GM12878 (cell line): ENCODE data around the gene ENTREP1. TPM values are rescaled to one million over a fixed set of nuclear protein-coding genes. Genes with fewer than 3 reads are reported as not detected.
"Not testable (repeated sequence)": the region's sequence is repeated elsewhere in the genome, so short reads cannot be mapped to it uniquely, and the experiment has no call there.

Experiments
- ATAC-seq: fragments of 200-7000 bp; cut with Tn5 transposase; 3 replicates; pipeline ENCODE4 v1.9.1; 2020; ENCODE audit warnings: mild to moderate bottlenecking, moderate library complexity
- BruUV-seq: library from RNA; stranded (reverse); fragments of 400-500 nt; replicated peaks from 2 replicates; lab custom pipeline; 2021; lab: Mats Ljungman, UMichigan
- CTCF ChIA-PET: fragments of 300-600 bp; sonication (Branson Sonifier 250); formaldehyde crosslinking; extraction: SDS; loops from one replicate; lab custom pipeline; 2021; ENCODE audit warnings: inconsistent platforms; lab: Yijun Ruan, JAX
- POLR2A ChIA-PET: fragments of 350-600 bp; formaldehyde crosslinking; extraction: SDS; loops from one replicate; lab custom pipeline; 2021; ENCODE audit warnings: inconsistent platforms; lab: Charles Lee
- RAD21 ChIA-PET: fragments of 300-600 bp; sonication (Branson Sonifier 250); formaldehyde crosslinking; loops from one replicate; lab custom pipeline; 2023; ENCODE audit warnings: antibody characterized with exemption; ENCODE audit not compliant: unreplicated experiment; lab: Charles Lee
- SMC1A ChIA-PET: fragments of 300-600 bp; sonication (Branson Sonifier 250); formaldehyde crosslinking; loops from one replicate; lab custom pipeline; 2023; ENCODE audit not compliant: unreplicated experiment, uncharacterized antibody; lab: Charles Lee
- DNase-seq: peaks from one replicate; pipeline ENCODE4 v3.0.0-alpha.2; 2011; ENCODE audit warnings: low read depth, low spot score
- FAIRE-seq: peaks from 3 replicates; lab custom pipeline; 2011; peaks lifted over from hg19 to GRCh38; lab: Jason Lieb, UNC
- H2AFZ ChIP-seq: 2 replicates; pipeline ENCODE4 v1.6.0; 2011; ENCODE audit warnings: low read depth, low read length, control low read depth; ENCODE audit not compliant: control insufficient read depth
- H3K27ac ChIP-seq: 2 replicates; pipeline ENCODE4 v1.5.1; 2011; ENCODE audit warnings: control low read depth; ENCODE audit not compliant: control insufficient read depth, insufficient read depth
- H3K27me3 ChIP-seq, 2 experiments: replicated peaks in 1 of 2; 2 replicates each; pipeline versions ENCODE4 v1.6.0 to v1.6.1; 2011; ENCODE audit warnings: low read length in 1 of 2; ENCODE audit not compliant: control insufficient read depth in 2 of 2, insufficient read depth in 2 of 2
- H3K36me3 ChIP-seq, 2 experiments: 2 replicates each; pipeline ENCODE4 v1.5.1; 2011; ENCODE audit warnings: low read length in 1 of 2; ENCODE audit not compliant: control insufficient read depth in 2 of 2, insufficient read depth in 2 of 2
- H3K4me1 ChIP-seq: 2 replicates; pipeline ENCODE4 v1.6.1; 2011; ENCODE audit warnings: mild to moderate bottlenecking, low read length, moderate library complexity, mixed read lengths; ENCODE audit not compliant: control insufficient read depth, insufficient read depth
- H3K4me2 ChIP-seq: 2 replicates; pipeline ENCODE4 v1.6.0; 2011; ENCODE audit warnings: control low read depth; ENCODE audit not compliant: control insufficient read depth, insufficient read depth
- H3K4me3 ChIP-seq: fragments of 200-600 bp; sonication (generic); 2 replicates; pipeline ENCODE4 v1.5.1; 2016
- H3K79me2 ChIP-seq: 2 replicates; pipeline ENCODE4 v1.6.0; 2011; ENCODE audit warnings: low read length; ENCODE audit not compliant: control insufficient read depth, insufficient read depth
- H3K9ac ChIP-seq: 2 replicates; pipeline ENCODE4 v1.8.0; 2011; ENCODE audit warnings: low read length, control low read depth, mixed read lengths; ENCODE audit not compliant: control insufficient read depth, insufficient read depth
- H3K9me3 ChIP-seq: replicated peaks from 3 replicates; pipeline ENCODE4 v1.5.1; 2011; ENCODE audit warnings: mild to moderate bottlenecking, low read length; ENCODE audit not compliant: control insufficient read depth, insufficient read depth
- H4K20me1 ChIP-seq: 2 replicates; pipeline ENCODE4 v1.6.0; 2011; ENCODE audit not compliant: control insufficient read depth, insufficient read depth
- EZH2 ChIP-seq: IDR thresholded peaks from 2 replicates; pipeline ENCODE4 v1.6.1; 2012; ENCODE audit warnings: low read depth, mild to moderate bottlenecking, control low read depth, inconsistent platforms, low read length, borderline replicate concordance; ENCODE audit not compliant: control insufficient read depth
- PML ChIP-seq: IDR thresholded peaks from 2 replicates; pipeline ENCODE4 v1.6.1; 2012; ENCODE audit warnings: low read length, inconsistent platforms
- WGBS: methylation state at CpG from one replicate; pipeline ENCODE4 v1.1.6; 2016; ENCODE audit warnings: low lambda C conversion rate; ENCODE audit not compliant: insufficient replicate concordance, insufficient coverage; ENCODE audit errors: missing lambda C conversion rate; 5-methylcytosine and 5-hydroxymethylcytosine counted together
- in situ Hi-C: fragments of 300-500 bp; cut with MboI; formaldehyde crosslinking; loops from 9 replicates; pipeline ENCODE4 v1.14.3; 2018; ENCODE audit warnings: mixed read lengths
- intact Hi-C: fragments of 100-400 bp; cut with micrococcal nuclease; formaldehyde crosslinking; loops from one replicate; pipeline ENCODE4 v1.14.2; 2022; ENCODE audit not compliant: unreplicated experiment
- polyA plus RNA-seq, 11 experiments: library from polyadenylated mRNA; depleted of rRNA in 4 of 11; unstranded in 6 of 11; stranded (reverse) in 5 of 11; fragments of >200 nt; fragmentation: Nextera tagmentation in 4 of 11; fragmentation: Illumina TruSeq in 1 of 11; extraction: Ambion mirVana in 4 of 11; extraction: Trizol in 1 of 11; gene quantifications; 1 replicate in 1 of 11; 2 replicates in 10 of 11; pipeline versions ENCODE4 v1.2.1 to v1.2.3, GENCODE V29; 2011 to 2016; ENCODE audit warnings: inconsistent platforms in 2 of 11, missing spikeins in 2 of 11, low read depth in 1 of 11
- total RNA-seq, 4 experiments: library from RNA; depleted of rRNA in 3 of 4; stranded (reverse); fragments of >200 nt in 3 of 4; fragmentation: Illumina TruSeq in 1 of 4; extraction: Trizol in 1 of 4; gene quantifications; 2 replicates each; pipeline versions ENCODE4 v1.2.1 to v1.2.3, GENCODE V29; 2013 to 2021
- TF ChIP-seq, protein P1 (sequence below): fragments of 450-650 bp; IDR thresholded peaks from 2 replicates; pipeline ENCODE4 v1.6.1; 2018; ENCODE audit warnings: mild to moderate bottlenecking, low read depth, moderate library complexity; ENCODE audit not compliant: partially characterized antibody
- TF ChIP-seq, protein P2 (sequence below): IDR thresholded peaks from 2 replicates; pipeline ENCODE4 v1.6.1; 2012; ENCODE audit warnings: improper control_type of control experiment, low read depth, low read length; ENCODE audit not compliant: insufficient replicate concordance

Gene ENTREP1
- total and polyA plus RNA-seq, 10 of the 15 experiments (the other 5 are each of a cell fraction or from before 2014, with no cell fraction given), result not detected

DNA sequence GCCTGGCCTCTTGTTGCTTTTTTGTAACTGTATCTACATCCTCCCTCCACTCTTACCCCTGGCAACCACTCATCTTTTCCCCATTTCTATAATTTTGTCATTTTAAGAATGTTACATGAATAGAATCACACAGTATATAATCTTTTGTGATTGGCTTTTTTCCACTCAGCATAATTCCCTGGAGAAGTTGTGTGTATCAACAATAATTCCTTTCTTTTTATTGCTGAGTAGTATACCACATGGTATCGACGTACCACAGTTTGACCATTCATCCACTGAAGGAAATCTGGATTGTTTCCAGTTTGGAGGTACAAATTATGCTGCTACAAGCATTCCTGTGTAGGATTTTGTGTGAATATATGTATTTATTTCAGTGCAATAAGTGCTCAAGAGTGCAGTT, 21.7 kb upstream of the ENTREP1 start:
- no peak overlapping the region for H2AFZ ChIP-seq
- POLR2A ChIA-PET, result no interaction called here
- no peak for DNase-seq
- intact Hi-C loops (no loop called here), in situ Hi-C loops (no loop called here)
- H3K4me3 ChIP-seq, result no peak overlapping the region
- no peaks in the 10 kb centered on the region for H4K20me1 ChIP-seq
- CTCF ChIA-PET, result no interaction called here
- no TSS peak for BruUV-seq
- no peak overlapping the region for H3K4me2 ChIP-seq
- WGBS, result 40% methylated on average over 2 of the region's 2 CpGs
- SMC1A ChIA-PET, result no interaction called here
- FAIRE-seq, result no peak
- TF ChIP-seq, protein P1, sequence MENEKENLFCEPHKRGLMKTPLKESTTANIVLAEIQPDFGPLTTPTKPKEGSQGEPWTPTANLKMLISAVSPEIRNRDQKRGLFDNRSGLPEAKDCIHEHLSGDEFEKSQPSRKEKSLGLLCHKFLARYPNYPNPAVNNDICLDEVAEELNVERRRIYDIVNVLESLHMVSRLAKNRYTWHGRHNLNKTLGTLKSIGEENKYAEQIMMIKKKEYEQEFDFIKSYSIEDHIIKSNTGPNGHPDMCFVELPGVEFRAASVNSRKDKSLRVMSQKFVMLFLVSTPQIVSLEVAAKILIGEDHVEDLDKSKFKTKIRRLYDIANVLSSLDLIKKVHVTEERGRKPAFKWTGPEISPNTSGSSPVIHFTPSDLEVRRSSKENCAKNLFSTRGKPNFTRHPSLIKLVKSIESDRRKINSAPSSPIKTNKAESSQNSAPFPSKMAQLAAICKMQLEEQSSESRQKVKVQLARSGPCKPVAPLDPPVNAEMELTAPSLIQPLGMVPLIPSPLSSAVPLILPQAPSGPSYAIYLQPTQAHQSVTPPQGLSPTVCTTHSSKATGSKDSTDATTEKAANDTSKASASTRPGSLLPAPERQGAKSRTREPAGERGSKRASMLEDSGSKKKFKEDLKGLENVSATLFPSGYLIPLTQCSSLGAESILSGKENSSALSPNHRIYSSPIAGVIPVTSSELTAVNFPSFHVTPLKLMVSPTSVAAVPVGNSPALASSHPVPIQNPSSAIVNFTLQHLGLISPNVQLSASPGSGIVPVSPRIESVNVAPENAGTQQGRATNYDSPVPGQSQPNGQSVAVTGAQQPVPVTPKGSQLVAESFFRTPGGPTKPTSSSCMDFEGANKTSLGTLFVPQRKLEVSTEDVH, result no peak
- TF ChIP-seq, protein P2, sequence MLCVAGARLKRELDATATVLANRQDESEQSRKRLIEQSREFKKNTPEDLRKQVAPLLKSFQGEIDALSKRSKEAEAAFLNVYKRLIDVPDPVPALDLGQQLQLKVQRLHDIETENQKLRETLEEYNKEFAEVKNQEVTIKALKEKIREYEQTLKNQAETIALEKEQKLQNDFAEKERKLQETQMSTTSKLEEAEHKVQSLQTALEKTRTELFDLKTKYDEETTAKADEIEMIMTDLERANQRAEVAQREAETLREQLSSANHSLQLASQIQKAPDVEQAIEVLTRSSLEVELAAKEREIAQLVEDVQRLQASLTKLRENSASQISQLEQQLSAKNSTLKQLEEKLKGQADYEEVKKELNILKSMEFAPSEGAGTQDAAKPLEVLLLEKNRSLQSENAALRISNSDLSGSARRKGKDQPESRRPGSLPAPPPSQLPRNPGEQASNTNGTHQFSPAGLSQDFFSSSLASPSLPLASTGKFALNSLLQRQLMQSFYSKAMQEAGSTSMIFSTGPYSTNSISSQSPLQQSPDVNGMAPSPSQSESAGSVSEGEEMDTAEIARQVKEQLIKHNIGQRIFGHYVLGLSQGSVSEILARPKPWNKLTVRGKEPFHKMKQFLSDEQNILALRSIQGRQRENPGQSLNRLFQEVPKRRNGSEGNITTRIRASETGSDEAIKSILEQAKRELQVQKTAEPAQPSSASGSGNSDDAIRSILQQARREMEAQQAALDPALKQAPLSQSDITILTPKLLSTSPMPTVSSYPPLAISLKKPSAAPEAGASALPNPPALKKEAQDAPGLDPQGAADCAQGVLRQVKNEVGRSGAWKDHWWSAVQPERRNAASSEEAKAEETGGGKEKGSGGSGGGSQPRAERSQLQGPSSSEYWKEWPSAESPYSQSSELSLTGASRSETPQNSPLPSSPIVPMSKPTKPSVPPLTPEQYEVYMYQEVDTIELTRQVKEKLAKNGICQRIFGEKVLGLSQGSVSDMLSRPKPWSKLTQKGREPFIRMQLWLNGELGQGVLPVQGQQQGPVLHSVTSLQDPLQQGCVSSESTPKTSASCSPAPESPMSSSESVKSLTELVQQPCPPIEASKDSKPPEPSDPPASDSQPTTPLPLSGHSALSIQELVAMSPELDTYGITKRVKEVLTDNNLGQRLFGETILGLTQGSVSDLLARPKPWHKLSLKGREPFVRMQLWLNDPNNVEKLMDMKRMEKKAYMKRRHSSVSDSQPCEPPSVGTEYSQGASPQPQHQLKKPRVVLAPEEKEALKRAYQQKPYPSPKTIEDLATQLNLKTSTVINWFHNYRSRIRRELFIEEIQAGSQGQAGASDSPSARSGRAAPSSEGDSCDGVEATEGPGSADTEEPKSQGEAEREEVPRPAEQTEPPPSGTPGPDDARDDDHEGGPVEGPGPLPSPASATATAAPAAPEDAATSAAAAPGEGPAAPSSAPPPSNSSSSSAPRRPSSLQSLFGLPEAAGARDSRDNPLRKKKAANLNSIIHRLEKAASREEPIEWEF, result no peak
- TF ChIP-seq PML (no peak), EZH2 (no peak)
- H3K79me2 ChIP-seq, result no peaks in the 10 kb centered on the region
- no peaks in the 10 kb centered on the region for H3K9me3 ChIP-seq
- H3K9ac ChIP-seq, result no peak overlapping the region
- RAD21 ChIA-PET, result no interaction called here
- H3K36me3 ChIP-seq, result no peaks in the 10 kb centered on the region
- H3K27ac ChIP-seq, result no peak overlapping the region
- ATAC-seq, result no peak
- H3K27me3 ChIP-seq, result no peaks in the 10 kb centered on the region
- no peaks in the 10 kb centered on the region for H3K4me1 ChIP-seq

DNA sequence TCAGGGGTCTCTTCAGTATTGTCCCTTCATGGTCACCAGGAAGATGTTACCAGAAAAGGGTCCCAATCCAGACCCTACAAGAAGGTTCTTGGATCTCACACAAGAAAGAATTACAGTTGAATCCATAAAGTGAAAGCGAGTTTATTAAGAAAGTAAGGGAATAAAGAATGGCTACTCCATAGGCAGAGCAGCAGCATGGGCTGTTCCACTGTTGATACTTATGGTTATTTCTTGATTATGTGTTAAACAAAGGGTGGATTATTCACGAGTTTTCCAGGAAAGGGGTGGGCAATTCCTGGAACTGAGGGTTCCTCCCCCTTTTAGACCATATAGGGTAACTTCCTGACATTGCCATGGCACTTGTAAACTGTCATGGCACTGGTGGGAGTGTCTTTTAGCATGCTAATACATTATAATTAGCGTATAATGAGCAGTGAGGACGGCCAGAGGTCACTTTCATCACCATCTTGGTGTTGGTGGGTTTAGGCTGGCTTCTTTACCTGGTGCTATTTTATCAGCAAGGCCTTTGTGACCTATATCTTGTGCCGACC, 18.0 kb upstream of the ENTREP1 start:
- H3K36me3 ChIP-seq, intact Hi-C loops, H3K9ac ChIP-seq, RAD21 ChIA-PET, SMC1A ChIA-PET, CTCF ChIA-PET, POLR2A ChIA-PET, H2AFZ ChIP-seq, H3K4me3 ChIP-seq, H3K4me2 ChIP-seq, H4K20me1 ChIP-seq, DNase-seq, H3K27me3 ChIP-seq, H3K79me2 ChIP-seq, FAIRE-seq, H3K9me3 ChIP-seq, BruUV-seq, ATAC-seq, in situ Hi-C loops, H3K27ac ChIP-seq, H3K4me1 ChIP-seq: not testable (repeated sequence)
- 23% methylated on average over 5 of the region's 5 CpGs for WGBS
